ENCODE data around the gene PAFAH2.

Gene PAFAH2

GRCh38 chr1:26031196-26031595, 33.3 kb upstream of the PAFAH2 start:
- no peak for DNase-seq (ENCODE audit: low spot score)

DNA sequence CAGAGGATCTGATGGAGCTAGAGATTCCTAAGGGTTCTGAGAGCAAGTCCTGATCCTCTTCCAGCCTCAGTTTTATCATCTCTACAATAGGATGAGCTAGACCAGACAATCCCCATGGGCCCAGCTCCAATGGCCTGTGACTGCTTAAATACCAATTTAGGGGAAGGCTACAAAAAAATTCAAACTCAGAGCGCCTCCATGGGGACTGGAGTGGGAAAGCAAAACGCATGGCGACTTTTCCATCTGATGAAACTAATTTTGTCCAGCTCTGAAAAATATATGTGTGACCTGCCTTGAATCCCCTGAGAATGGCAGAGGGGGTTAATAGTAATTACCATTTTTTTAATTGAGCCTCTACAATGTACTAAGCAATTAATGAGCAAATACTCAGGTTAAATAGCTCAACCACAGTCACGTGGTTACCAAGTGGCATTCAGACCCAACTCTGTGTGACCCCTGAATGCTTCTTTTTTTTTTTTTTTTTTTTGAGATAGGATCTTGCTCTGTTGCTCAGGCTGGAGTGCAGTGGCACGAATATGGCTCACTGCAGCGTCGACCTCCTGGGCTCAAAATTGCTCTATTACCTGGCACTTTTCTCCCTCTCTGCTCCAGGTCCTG, 32.1 kb upstream of the PAFAH2 start:
- no peak for DNase-seq (ENCODE audit: low spot score)

- DNase-seq (ENCODE audit: low spot score), result no peak
Measured at GRCh38 chr1:26029054-26029863, 31.4 kb upstream of the PAFAH2 start.

- DNase-seq (ENCODE audit: low spot score), result no peak
Measured at GRCh38 chr1:26028490-26028980, 30.7 kb upstream of the PAFAH2 start.

DNA sequence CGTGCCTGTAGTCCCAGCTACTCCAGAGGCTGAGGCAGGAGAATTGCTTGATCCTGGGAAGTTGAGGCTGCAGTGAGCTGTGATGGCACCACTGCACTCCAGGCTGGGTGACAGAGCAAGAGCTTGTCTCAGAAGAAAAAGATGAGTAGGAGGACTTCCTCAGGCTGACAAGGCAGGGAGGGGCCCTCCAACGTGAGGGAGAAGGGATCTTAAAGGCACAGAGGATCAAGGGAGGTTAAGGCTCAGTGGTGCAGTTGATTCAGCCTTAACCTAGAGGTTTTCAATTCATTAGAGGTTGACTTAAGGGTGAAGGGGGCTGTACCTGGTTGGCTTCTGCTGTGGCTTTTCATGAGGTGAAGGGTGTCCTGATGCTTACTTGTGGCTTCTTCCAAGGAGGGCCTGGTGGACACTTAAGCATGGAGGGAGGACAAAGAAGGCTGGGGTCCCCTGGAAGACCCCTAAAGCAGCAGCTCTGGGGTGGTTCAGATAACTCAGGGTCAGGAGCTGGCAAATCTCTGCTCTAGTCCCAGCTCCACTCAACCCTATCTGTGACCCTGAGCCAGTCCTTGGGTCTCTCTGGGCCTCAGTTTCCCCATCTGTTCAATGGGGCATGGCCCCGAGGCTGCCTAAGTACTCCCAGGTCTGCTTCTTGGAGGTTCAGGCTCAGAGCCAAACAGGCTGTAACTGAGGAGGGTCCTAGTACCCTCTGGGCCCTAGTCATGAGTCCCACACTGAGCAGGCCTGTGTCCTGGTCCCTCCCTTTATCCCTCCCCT, 30.0 kb upstream of the PAFAH2 start:
- peak; percentile 20 for DNase-seq (ENCODE audit: low spot score)

DNA sequence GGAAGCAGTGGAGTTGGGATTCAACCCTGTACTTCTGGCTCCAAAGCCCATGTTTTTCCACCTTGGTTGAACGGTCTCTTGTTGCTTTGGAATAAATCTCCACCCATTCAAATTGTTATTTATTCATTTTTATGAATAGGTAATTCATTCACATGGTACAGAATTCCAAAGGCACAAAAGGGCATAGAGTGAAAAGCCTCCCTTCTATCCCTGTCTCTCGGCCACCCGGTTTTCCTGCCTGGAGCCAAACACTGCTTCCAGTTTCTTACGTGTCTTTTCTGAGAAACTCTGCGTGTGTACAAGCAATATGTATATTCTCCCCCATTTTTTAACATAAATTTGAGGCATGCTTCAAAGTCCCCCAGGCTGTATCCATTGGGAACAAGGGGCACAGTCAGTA, 27.7 kb upstream of the PAFAH2 start:
- no peak for DNase-seq (ENCODE audit: low spot score)

DNA sequence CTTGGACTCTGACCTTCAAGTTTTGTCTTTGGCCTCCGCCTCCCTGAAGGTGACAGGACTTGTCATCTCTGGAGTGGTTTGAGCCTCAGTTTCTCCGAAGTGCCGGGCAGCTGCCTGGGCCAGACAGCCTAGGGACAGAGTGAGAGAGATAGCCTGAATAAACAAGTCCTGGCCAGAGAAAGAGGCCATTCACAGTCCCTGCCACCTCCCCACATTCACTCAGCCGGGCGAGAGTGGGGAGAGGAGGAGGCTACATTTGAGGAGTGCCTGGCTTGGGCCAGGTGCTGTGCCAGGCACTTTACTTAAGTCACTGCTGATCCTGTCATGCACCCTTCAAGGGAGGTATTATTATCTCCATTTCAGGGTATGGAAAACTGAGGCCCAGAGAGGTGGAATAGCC, 27.2 kb upstream of the PAFAH2 start:
- no peak for DNase-seq (ENCODE audit: low spot score)

DNA sequence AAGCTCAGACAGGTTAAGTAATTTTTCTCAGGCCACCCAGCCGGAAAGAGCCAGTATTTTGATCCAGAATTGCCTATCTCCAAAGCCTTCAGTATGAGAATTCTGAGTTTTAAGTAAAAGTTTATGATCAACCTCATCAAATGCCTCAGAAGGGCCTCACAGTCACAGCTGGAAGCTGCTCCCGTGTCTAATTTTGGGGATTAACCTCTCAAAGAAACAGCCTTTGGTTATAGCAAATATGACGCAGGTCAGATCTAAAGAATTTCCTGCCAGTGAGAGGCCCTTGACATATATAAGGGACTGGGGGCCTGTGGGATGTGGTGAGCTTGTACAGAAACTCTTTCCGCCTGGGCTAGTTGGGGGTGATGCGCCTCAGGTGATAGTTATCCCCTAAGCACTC, 26.0 kb upstream of the PAFAH2 start:
- DNase-seq (ENCODE audit: low spot score), result no peak

- DNase-seq (ENCODE audit: low spot score), result no peak
Measured at GRCh38 chr1:26023009-26023408, 25.1 kb upstream of the PAFAH2 start.

DNA sequence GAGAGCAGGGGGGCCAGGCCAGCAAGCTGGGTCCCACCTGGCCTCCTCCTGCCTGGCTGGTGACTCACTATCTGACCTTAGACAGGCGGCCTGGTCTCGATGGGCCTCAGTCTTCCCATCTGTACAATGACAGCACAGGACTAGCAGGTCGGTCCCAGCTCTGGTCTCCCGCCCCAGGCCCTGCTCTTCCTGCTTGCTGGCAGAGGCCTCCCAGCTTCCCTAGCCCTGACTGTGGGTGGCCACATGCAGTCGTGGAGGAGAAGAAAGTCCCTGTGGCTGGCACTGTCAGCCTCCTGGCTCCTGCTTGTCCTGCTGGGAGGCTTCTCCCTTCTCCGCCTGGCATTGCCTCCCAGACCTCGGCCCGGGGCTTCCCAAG, 24.5 kb upstream of the PAFAH2 start:
- DNase-seq (ENCODE audit: low spot score), result no peak

DNA sequence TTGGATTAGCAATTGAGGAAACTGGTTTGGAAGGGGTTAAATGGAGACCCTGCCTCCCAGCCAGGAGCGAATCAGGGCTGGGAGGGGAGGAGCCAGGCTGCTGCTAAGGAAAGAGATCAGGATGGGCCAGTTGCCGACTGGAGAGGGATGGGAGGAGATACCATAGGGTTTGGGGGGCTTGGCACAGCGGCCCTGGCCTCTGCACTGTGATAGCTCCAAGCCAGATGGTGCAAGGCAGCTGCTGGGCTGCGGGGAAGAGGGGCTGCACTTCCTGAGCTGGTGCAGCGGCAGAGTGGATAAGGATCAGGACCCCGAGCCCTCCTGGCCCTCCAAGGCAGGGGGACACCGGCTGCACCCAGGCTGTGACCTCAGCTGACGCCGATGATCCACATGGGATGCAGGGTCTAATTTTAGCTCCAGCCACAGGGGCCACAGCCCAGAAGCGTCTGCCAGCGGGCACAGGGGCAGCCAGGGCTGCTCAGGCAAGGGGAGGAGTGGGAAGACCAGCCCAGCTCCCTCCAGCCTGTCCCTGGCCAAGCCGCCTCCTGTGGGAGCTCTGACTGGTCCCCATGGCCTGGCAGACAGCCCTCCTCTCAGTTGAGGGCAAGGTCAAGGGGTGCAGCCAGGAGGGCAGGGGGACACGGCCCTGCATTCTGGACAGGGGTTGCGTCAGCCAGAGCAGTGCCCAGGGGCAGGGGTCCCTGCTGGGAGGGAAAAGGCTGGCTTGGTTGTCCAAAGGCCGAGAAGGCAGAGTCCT, 24.0 kb upstream of the PAFAH2 start, which contains the start of gene EXTL1:
Gene EXTL1, plus strand, starts transcription at position 129 of the 757 bp plus-strand sequence. CDS start 872 bp downstream, outside the sequence.
- no peak for DNase-seq (ENCODE audit: low spot score)

- no peak for DNase-seq (ENCODE audit: low spot score)
Measured at GRCh38 chr1:26020941-26021646, 23.2 kb upstream of the PAFAH2 start.

DNA sequence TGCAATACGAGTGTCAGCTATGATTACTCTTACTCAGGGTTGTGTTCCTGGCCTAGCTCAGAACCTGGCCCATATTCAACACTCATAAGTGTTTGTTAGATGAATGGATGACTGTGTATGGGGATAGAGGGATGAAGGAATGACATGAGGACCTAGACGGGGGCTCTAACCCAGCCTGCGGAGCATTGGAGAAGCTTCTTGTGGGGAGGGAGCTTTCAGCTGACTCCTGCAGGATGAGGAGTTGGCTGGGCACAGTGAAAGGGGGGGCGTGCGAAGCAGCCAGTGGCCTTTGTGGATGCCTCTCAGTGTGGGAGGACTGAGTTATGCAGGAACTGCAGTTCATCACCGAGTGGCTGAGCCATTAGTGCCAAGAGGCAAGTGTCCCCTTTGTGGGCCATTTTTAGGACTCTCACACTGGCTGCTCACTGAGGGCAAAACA, 22.5 kb upstream of the PAFAH2 start:
- no peak for DNase-seq (ENCODE audit: low spot score)

DNA sequence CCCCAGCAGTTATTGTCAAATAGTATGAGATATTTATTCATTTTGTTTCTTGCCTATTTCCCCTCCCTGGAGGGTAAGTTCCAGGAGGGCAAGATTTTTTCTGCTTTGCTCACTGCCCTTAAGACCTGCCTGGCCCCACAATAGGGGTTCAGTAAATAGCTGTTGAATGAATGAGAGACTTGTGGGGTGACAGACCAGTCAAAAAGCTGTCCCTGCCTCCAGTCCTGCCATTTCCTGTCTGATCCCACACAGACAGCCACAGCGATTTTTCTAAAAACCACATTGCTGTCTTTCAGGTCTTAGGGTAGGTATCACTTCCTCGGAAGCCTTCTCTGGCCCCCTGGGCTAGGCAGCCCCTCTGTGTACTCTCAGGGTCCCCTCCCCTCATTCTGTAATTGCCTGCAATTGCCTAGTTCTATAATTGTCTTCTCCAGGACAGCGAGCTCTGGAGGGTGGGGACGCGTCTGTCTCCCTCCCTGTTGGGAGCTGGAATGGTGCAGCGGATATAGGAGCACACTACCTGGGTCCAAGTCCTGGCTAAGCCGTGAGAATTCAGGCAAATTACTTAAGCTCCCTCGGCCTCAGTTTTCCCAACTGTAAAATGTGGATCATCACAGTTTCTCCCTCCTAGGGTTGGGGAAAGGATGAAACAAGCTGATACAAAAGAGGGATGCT, 21.9 kb upstream of the PAFAH2 start:
- no peak for DNase-seq (ENCODE audit: low spot score)

DNA sequence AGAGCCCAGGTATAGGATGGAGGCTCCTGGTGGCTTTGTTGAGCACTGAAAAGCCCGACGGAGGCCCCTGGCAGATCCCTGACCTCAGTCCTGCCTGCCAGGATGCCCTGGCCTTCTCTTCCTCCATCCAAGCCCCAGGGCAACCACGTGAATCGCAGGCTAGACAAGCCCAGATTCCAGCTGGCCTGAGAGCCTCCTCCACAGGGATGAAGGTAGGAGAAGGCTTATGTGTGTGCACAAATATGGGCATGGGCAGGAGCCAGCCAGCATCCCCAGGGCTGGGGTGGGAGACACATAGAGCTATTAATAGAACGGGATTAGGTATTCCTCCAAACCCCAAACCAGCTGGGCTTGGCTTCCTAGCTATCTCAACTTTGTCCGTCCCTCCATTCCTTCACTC, 19.7 kb upstream of the PAFAH2 start:
- no peak for DNase-seq (ENCODE audit: low spot score)

DNA sequence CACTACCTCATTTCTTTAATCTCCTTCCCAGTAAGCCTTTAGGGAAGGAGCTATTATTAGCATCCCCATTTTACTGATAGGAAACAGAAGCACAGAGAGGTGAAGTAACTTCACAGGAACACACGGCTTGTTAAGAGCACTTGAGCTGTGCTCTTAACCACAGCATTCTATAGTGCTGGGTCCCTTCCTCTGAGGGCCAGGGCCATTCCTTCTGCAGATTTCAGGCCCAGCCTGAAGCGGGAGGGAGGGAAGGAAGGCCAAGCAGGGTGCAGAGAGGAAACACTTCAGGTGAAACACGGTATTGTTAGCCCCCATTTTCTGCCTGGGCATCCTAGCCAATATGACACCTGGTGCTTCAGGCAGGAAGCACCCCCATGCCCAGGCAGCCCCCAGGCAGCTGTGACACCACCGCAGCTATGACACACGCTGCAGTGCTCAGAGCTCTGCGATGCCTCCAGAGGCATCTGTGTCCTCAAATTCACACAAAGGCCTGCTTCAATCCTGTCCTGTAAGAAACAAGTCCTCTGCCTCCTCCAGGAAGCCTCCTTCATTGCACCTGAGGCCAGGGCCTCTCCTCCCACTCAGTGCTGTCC, 19.2 kb upstream of the PAFAH2 start:
- DNase-seq (ENCODE audit: low spot score), result no peak

DNA sequence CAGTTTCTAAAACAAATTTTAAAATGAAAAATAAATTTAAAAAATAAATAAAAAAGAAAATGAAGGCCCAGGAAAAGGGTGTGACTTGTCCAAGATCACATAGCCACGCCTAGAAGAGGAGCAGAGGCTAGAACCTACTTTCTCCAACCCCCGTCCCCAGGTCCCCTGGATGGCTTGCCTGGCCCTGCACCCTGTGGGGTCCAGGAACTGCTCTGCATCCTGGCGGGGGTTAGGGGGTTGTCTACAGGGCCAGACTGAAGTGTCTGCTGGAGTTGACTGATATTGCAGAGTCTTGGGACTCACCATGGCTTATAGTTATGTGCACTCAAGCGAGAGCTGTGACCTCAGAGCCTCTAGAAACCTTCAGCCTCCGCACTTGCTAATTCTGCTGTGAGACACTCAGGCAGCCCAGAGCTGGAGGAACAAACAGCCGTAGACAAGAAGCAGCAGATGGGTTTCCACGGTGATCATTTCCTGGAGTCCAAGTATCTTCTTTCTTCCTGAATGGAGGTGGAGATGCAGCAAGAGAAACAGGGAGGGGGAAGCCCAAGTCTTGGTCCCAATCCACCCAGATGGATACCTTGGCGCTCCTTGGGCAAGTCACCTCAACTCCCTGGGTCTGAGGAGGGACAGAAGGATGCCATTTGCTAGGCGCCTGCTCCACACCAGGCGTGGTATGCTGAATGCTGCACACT, 18.5 kb upstream of the PAFAH2 start:
- DNase-seq (ENCODE audit: low spot score), result no peak

GRCh38 chr1:26015358-26015757, 17.5 kb upstream of the PAFAH2 start:
- DNase-seq (ENCODE audit: low spot score), result no peak

- no peak for DNase-seq (ENCODE audit: low spot score)
Measured at GRCh38 chr1:26014179-26014578, 16.3 kb upstream of the PAFAH2 start.

DNA sequence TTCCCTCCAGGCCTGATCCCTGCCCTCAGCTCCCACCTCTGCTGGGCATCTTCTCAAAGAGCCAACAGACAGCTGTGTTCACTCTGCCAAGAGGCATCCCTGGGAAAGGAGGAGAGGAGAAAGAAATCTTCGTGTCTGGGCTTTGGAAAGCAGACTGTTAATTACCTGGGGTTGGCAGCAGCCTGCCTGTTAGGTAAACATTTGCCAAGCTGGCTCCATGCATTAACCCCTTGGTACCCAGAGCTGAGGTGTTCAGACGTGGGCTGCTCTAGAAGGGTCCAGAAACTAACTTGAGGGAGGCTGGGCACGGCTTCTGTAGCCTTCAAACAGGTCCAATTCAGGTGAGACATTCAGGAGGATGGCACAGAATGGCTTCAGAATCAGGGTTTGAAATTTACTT, 15.0 kb upstream of the PAFAH2 start:
- DNase-seq (ENCODE audit: low spot score), result no peak
